ENCODE data around the gene TLR4. TPM values are rescaled to one million over a fixed set of nuclear protein-coding genes. Genes with fewer than 3 reads are reported as not detected.

Gene TLR4
- total RNA-seq, 4 donors from 2014 or later: 9.7 to 46.7 (median 17.9) TPM

- 42% methylated on average over 4 of the region's 4 CpGs for WGBS
- H3K27ac ChIP-seq (replicated peaks in 1 of 4): no peak overlapping the region
- no peak for DNase-seq (ENCODE audit: extremely low spot score)
- no peaks in the 10 kb centered on the region for H3K9me3 ChIP-seq
- intact Hi-C loops (cut with DNase I): no loop called here
- peaks cover 3 to 11% (median 9%) of the 10 kb centered on the region in 4 donors for H3K4me1 ChIP-seq
- no peak overlapping the region for H3K4me3 ChIP-seq
- H3K27me3 ChIP-seq: peaks cover 0 to 28% (median 3%) of the 10 kb centered on the region in 4 donors
- H3K36me3 ChIP-seq: no peaks in the 10 kb centered on the region
- TF ChIP-seq POLR2A (IDR thresholded peaks at IDR 0.05; ENCODE audit: low read depth): no peak
- no peak for TF ChIP-seq CTCF (IDR thresholded peaks at IDR 0.05)
- no peak for TF ChIP-seq EP300 (IDR thresholded peaks at IDR 0.05)
- TF ChIP-seq POLR2AphosphoS5 (IDR thresholded peaks at IDR 0.05): no peak
Observed at GRCh38 chr9:117742131-117742530, 37.9 kb downstream of the TLR4 start.

- Histone ChIP-seq H3K36me3 (no peaks in the 10 kb centered on the region), H3K27me3 (peaks cover 0 to 40% (median 6%) of the 10 kb centered on the region in 4 donors), H3K27ac (replicated peaks in 1 of 4) (no peak overlapping the region), H3K9me3 (no peaks in the 10 kb centered on the region), H3K4me1 (peaks cover 3 to 11% (median 9%) of the 10 kb centered on the region in 4 donors), H3K4me3 (peak overlapping the region; percentile 41 to 58 (median 43))
- 65% methylated on average over 3 of the region's 3 CpGs for WGBS
- DNase-seq (ENCODE audit: extremely low spot score): no peak
- TF ChIP-seq POLR2AphosphoS5 (IDR thresholded peaks at IDR 0.05) (no peak), EP300 (IDR thresholded peaks at IDR 0.05) (no peak), CTCF (IDR thresholded peaks at IDR 0.05) (no peak)
- intact Hi-C loops (cut with DNase I): no loop called here
Observed at GRCh38 chr9:117744369-117744768, 40.2 kb downstream of the TLR4 start.

DNA sequence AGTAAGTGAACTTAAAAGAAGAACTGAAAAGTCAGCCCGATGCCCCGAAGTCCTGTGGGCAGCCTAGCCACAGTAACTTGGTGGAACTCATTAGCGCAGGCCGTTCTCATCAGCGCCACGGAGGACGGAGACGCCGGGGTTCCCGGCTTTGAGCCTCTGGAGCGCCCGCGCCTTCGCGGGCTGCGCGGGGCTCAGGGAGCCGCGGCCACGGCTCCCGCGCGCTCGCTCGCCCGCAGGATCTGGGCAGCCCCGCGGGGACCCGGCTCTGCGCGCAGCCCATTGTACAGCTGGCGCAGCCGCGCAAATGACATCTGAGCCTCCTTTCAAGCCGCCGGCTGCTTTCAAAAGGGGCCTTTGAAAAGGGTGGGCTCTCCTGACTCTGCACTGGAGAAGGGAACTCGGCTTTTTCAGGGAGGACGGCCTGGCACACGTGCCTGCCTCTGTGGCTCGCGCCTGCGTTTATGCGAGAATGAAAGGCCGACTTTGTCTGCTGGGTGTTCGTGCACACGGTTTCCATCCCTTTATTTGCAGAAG lies 40.7 kb downstream of the TLR4 start:
- DNase-seq (ENCODE audit: extremely low spot score): no peak
- Histone ChIP-seq H3K4me1 (peaks cover 3 to 11% (median 9%) of the 10 kb centered on the region in 4 donors), H3K4me3 (peak overlapping the region; percentile 41 to 58 (median 43)), H3K36me3 (no peaks in the 10 kb centered on the region), H3K27ac (replicated peaks in 1 of 4) (no peak overlapping the region), H3K9me3 (no peaks in the 10 kb centered on the region), H3K27me3 (peaks cover 0 to 40% (median 6%) of the 10 kb centered on the region in 4 donors)
- no peak for TF ChIP-seq CTCF (IDR thresholded peaks at IDR 0.05)
- no peak for TF ChIP-seq EP300 (IDR thresholded peaks at IDR 0.05)
- no peak for TF ChIP-seq POLR2A (IDR thresholded peaks at IDR 0.05; ENCODE audit: low read depth)
- no peak for TF ChIP-seq POLR2AphosphoS5 (IDR thresholded peaks at IDR 0.05)
- WGBS: 4% methylated on average over 28 of the region's 46 CpGs
- intact Hi-C loops (cut with DNase I): no loop called here

DNA sequence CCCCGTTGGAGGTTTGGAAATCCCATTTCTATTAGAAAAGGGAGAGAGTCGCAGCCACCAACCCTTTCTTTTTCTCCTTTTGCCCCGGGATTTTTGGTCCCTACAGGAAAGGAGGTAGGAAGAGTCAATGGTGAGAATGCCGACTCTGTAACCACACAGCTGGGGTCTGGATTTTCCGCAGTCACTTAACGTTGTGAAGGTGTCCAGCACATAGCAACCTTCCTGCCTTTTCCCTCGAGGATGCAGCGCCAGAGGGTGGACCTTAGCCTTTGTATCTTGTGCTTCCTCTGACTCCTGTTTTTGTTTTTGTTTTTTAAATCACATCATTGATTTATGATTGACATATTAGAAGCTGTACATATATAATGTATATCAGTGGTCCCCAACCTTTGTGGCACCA lies 41.4 kb downstream of the TLR4 start:
- H3K27ac ChIP-seq (replicated peaks in 1 of 4): no peak overlapping the region
- peak overlapping the region in 1 of 4 donors; percentile 43 for H3K4me3 ChIP-seq
- no peaks in the 10 kb centered on the region for H3K9me3 ChIP-seq
- no peak for TF ChIP-seq POLR2AphosphoS5 (IDR thresholded peaks at IDR 0.05)
- TF ChIP-seq EP300 (IDR thresholded peaks at IDR 0.05): no peak
- TF ChIP-seq POLR2A (IDR thresholded peaks at IDR 0.05; ENCODE audit: low read depth): no peak
- TF ChIP-seq CTCF (IDR thresholded peaks at IDR 0.05): no peak
- intact Hi-C loops (cut with DNase I): no loop called here
- no peak for DNase-seq (ENCODE audit: extremely low spot score)
- no peaks in the 10 kb centered on the region for H3K36me3 ChIP-seq
- 73% methylated on average over 8 of the region's 8 CpGs for WGBS
- H3K4me1 ChIP-seq: peaks cover 3 to 11% (median 9%) of the 10 kb centered on the region in 4 donors
- peaks cover 0 to 40% (median 6%) of the 10 kb centered on the region in 4 donors for H3K27me3 ChIP-seq

DNA sequence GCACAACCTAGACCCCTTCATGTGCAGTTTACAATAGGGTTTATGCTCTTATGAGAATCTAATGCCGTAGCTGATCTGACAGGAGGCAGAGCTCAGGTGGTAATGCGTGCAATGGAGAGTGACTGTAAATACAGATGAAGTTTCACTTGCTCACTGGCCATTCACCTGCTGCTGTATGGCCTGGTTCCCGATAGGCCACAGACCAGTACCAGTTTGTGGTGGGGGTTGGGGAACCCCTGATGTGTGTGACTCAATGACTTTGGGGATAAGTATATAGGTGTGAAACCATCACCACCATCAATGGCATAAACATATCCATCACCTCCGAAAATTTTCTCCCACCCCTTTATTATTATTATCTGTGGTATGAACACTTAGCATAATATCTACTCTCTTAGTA lies 42.1 kb downstream of the TLR4 start:
- Histone ChIP-seq H3K36me3 (no peaks in the 10 kb centered on the region), H3K9me3 (no peaks in the 10 kb centered on the region), H3K4me3 (no peak overlapping the region), H3K4me1 (peaks cover 3 to 11% (median 9%) of the 10 kb centered on the region in 4 donors), H3K27ac (replicated peaks in 1 of 4) (no peak overlapping the region), H3K27me3 (peaks cover 0 to 40% (median 6%) of the 10 kb centered on the region in 4 donors)
- TF ChIP-seq POLR2A (IDR thresholded peaks at IDR 0.05; ENCODE audit: low read depth): no peak
- TF ChIP-seq EP300 (IDR thresholded peaks at IDR 0.05): no peak
- TF ChIP-seq CTCF (IDR thresholded peaks at IDR 0.05): no peak
- no peak for TF ChIP-seq POLR2AphosphoS5 (IDR thresholded peaks at IDR 0.05)
- intact Hi-C loops (cut with DNase I): no loop called here
- no peak for DNase-seq (ENCODE audit: extremely low spot score)
- WGBS: 90% methylated on average over 4 of the region's 4 CpGs

Data from esophagus muscularis mucosa (tissue), 4 donors.